PFSK-1 (cell line): ENCODE measurements around the gene UBE2I.

Experiments used
- POLR2AphosphoS5 ChIP-seq: IDR thresholded peaks from 2 replicates; pipeline ENCODE4 v1.6.1; 2012; ENCODE audit warnings: low read depth, mild to moderate bottlenecking, control low read depth, low read length, moderate library complexity
- TAF1 ChIP-seq: IDR thresholded peaks from 2 replicates; pipeline ENCODE4 v1.6.1; 2012; ENCODE audit warnings: low read length, control low read depth, borderline replicate concordance; ENCODE audit not compliant: insufficient read depth

GRCh38 chr16:1375741-1376410, 66.4 kb downstream of the UBE2I start:
- TF ChIP-seq POLR2AphosphoS5 (no peak), TAF1 (no peak)
